GM12872 (cell line): ENCODE results near the gene WAPL.

Experiments
- TF ChIP-seq, protein P1 (sequence below): IDR thresholded peaks from 3 replicates; pipeline ENCODE4 v1.5.1; 2011; ENCODE audit warnings: low read depth, mild to moderate bottlenecking, low read length, moderate library complexity; ENCODE audit not compliant: insufficient read depth

Gene WAPL

GRCh38 chr10:86511027-86511865 lies 10.3 kb downstream of the WAPL start:
- TF ChIP-seq, protein P1, sequence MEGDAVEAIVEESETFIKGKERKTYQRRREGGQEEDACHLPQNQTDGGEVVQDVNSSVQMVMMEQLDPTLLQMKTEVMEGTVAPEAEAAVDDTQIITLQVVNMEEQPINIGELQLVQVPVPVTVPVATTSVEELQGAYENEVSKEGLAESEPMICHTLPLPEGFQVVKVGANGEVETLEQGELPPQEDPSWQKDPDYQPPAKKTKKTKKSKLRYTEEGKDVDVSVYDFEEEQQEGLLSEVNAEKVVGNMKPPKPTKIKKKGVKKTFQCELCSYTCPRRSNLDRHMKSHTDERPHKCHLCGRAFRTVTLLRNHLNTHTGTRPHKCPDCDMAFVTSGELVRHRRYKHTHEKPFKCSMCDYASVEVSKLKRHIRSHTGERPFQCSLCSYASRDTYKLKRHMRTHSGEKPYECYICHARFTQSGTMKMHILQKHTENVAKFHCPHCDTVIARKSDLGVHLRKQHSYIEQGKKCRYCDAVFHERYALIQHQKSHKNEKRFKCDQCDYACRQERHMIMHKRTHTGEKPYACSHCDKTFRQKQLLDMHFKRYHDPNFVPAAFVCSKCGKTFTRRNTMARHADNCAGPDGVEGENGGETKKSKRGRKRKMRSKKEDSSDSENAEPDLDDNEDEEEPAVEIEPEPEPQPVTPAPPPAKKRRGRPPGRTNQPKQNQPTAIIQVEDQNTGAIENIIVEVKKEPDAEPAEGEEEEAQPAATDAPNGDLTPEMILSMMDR: no peak

- TF ChIP-seq, protein P1: no peak
Observed at GRCh38 chr10:86509145-86509544, 12.4 kb downstream of the WAPL start.

DNA sequence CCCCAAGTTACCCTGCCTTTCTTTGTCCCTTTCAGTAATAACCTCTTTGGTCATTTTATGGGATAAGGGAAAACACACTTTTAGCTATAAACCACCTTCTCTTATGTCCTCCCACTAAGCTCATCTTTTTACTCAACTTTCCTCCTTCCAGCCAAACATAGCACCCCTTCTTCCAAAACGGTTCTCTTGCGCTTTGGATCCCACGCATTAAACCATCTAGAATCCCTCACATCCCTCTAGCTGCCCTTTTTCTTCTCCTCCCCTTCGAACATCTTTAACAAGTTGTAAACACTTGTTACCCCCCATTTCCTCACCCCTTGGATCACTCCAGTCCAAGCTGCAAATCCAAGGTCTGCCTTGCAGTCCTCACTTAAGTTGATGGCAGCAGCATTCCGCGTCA lies 13.4 kb downstream of the WAPL start:
- TF ChIP-seq, protein P1: no peak

GRCh38 chr10:86506499-86506898 lies 15.1 kb downstream of the WAPL start:
- TF ChIP-seq, protein P1: no peak

DNA sequence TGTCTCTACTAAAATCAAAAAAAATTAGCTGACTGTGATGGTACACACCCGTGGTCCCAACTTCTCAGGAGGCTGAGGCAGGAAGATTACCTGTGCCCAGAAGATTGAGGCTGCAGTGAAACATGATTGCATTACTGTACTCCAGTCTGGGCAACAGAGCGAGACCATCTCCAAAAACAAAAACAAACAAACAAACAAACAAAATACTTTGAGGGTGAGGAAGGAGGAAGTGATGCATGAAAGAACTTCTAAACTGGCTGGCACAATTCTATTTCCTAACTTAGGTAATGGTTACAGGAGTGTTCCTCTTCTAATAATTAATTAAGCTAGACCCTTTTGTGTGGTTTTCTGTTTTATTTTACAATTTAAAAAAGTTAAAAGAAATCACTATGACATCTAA lies 15.5 kb downstream of the WAPL start:
- TF ChIP-seq, protein P1: no peak

GRCh38 chr10:86504510-86504909 lies 17.1 kb downstream of the WAPL start:
- TF ChIP-seq, protein P1: no peak

GRCh38 chr10:86500846-86501245 lies 20.7 kb downstream of the WAPL start:
- TF ChIP-seq, protein P1: no peak
